Measurements from ENCODE around the gene KAT6B.

Gene KAT6B

GRCh38 chr10:75023074-75023473 lies 196.7 kb downstream of the KAT6B start:
- Histone ChIP-seq H3K4me3 (ENCODE audit: low read depth, low read length) (no peak overlapping the region), H3K4me1 (ENCODE audit: control insufficient read depth, insufficient read depth, low read length) (peaks cover 17% of the 10 kb centered on the region; the same call in 1 of the 2 replicates), H3K27ac (ENCODE audit: extremely low read depth, low read depth, low read length) (no peak overlapping the region), H3K36me3 (ENCODE audit: control insufficient read depth in 2 of 2, insufficient read depth in 1 of 2, low read length in 2 of 2) (peaks cover 11 to 17% of the 10 kb centered on the region in 2 experiments; a peak in 2 of 3 replicates), H3K9me3 (ENCODE audit: control insufficient read depth, insufficient read depth, low read depth, low read length) (no peaks in the 10 kb centered on the region)
- TF ChIP-seq ZNF19 (tag by site-specific recombination; IDR thresholded peaks at IDR 0.05; ENCODE audit: low read depth): no peak
- TF ChIP-seq PBX3 (CRISPR knock-in tag; IDR thresholded peaks at IDR 0.05): no peak
- no peak for TF ChIP-seq ZNF221 (tag by site-specific recombination; IDR thresholded peaks at IDR 0.05; ENCODE audit: borderline replicate concordance)
- TF ChIP-seq ZNF416 (tag by site-specific recombination; IDR thresholded peaks at IDR 0.05): no peak
- TF ChIP-seq, protein P1, sequence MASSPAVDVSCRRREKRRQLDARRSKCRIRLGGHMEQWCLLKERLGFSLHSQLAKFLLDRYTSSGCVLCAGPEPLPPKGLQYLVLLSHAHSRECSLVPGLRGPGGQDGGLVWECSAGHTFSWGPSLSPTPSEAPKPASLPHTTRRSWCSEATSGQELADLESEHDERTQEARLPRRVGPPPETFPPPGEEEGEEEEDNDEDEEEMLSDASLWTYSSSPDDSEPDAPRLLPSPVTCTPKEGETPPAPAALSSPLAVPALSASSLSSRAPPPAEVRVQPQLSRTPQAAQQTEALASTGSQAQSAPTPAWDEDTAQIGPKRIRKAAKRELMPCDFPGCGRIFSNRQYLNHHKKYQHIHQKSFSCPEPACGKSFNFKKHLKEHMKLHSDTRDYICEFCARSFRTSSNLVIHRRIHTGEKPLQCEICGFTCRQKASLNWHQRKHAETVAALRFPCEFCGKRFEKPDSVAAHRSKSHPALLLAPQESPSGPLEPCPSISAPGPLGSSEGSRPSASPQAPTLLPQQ (tag by site-specific recombination; IDR thresholded peaks at IDR 0.05): no peak
- TF ChIP-seq ZNF521 (tag by site-specific recombination; IDR thresholded peaks at IDR 0.05): no peak
- no peak for TF ChIP-seq ZNF621 (tag by site-specific recombination; IDR thresholded peaks at IDR 0.05)
- TF ChIP-seq PRDM1 (tag by site-specific recombination; IDR thresholded peaks at IDR 0.05): no peak
- no peak for TF ChIP-seq HOXA7 (CRISPR knock-in tag; IDR thresholded peaks at IDR 0.05; ENCODE audit: borderline replicate concordance)
- TF ChIP-seq ZNF175 (tag by site-specific recombination; IDR thresholded peaks at IDR 0.05): no peak
- TF ChIP-seq ZNF23 (tag by site-specific recombination; IDR thresholded peaks at IDR 0.05; ENCODE audit: borderline replicate concordance): no peak
- ChIA-PET POLR2A (no interaction called here), CTCF (interaction anchor here (0.6 to 1.5 kb wide), 4 partner anchors 71 to 1144 kb away, joined by 3 to 8 read pairs (median 5); no protein-coding TSS in a partner anchor)

DNA sequence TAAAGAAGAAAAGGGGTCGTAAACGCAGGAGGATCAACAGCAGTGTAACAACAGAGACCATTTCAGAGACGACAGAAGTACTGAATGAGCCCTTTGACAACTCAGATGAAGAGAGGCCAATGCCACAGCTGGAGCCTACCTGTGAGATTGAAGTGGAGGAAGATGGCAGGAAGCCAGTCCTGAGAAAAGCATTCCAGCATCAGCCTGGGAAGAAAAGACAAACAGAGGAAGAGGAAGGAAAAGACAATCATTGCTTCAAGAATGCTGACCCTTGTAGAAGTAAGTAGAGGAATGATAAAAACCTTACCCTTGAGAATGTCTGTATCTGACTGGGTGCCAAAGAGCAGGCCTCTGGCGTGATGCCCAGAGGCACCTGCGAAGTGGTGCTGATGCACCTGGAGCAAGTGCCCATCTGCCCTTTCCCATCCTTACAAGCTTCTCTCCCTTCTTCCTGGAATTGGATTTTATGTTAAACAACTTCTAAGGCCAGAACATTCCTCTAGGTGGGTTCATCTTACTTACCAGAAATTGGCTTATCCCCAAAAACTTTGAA lies 198.6 kb downstream of the KAT6B start:
- Histone ChIP-seq H3K27ac (ENCODE audit: extremely low read depth, low read depth, low read length) (no peak overlapping the region), H3K4me1 (ENCODE audit: control insufficient read depth, insufficient read depth, low read length) (peaks cover 11% of the 10 kb centered on the region; the same call in 1 of the 2 replicates), H3K4me3 (ENCODE audit: low read depth, low read length) (no peak overlapping the region), H3K9me3 (ENCODE audit: control insufficient read depth, insufficient read depth, low read depth, low read length) (no peaks in the 10 kb centered on the region), H3K36me3 (ENCODE audit: control insufficient read depth in 2 of 2, insufficient read depth in 1 of 2, low read length in 2 of 2) (peaks cover 13 to 36% of the 10 kb centered on the region in 2 experiments; a peak in 2 of 3 replicates)
- ChIA-PET CTCF (interaction anchor here (0.6 to 0.9 kb wide), 3 partner anchors 29 to 781 kb away, joined by 3 read pairs; no protein-coding TSS in a partner anchor), POLR2A (no interaction called here)
- TF ChIP-seq, protein P1 (tag by site-specific recombination; IDR thresholded peaks at IDR 0.05): no peak
- TF ChIP-seq ZNF221 (tag by site-specific recombination; IDR thresholded peaks at IDR 0.05; ENCODE audit: borderline replicate concordance) (no peak), ZNF521 (tag by site-specific recombination; IDR thresholded peaks at IDR 0.05) (no peak), ZNF473 (tag by site-specific recombination; IDR thresholded peaks at IDR 0.05) (no peak), ZBTB20 (tag by site-specific recombination; IDR thresholded peaks at IDR 0.05) (no peak), ZNF214 (tag by site-specific recombination; IDR thresholded peaks at IDR 0.05; ENCODE audit: borderline replicate concordance) (no peak), ZNF830 (tag by site-specific recombination; IDR thresholded peaks at IDR 0.05; ENCODE audit: low read depth) (no peak)
- TF ChIP-seq, protein P2, sequence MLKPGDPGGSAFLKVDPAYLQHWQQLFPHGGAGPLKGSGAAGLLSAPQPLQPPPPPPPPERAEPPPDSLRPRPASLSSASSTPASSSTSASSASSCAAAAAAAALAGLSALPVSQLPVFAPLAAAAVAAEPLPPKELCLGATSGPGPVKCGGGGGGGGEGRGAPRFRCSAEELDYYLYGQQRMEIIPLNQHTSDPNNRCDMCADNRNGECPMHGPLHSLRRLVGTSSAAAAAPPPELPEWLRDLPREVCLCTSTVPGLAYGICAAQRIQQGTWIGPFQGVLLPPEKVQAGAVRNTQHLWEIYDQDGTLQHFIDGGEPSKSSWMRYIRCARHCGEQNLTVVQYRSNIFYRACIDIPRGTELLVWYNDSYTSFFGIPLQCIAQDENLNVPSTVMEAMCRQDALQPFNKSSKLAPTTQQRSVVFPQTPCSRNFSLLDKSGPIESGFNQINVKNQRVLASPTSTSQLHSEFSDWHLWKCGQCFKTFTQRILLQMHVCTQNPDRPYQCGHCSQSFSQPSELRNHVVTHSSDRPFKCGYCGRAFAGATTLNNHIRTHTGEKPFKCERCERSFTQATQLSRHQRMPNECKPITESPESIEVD (tag by site-specific recombination; IDR thresholded peaks at IDR 0.05): no peak

Measured in HEK293 (cell line).